HepG2 (cell line): ENCODE data around the gene VEGFA. TPM values are rescaled to one million over a fixed set of nuclear protein-coding genes. Genes with fewer than 3 reads are reported as not detected.

Source experiments
- ARHGAP35 ChIP-seq: sonication (generic); formaldehyde crosslinking; IDR thresholded peaks from 2 replicates; pipeline ENCODE4 v1.9.0; 2022; ENCODE audit warnings: mild to moderate bottlenecking, inconsistent platforms, moderate library complexity, missing genetic modification reagents, borderline replicate concordance
- CEBPB ChIP-seq: IDR thresholded peaks from 2 replicates; pipeline ENCODE4 v1.6.1; 2011; ENCODE audit warnings: low read depth, low read length, improper control_type of control experiment, borderline replicate concordance
- E2F5 ChIP-seq: sonication (generic); formaldehyde crosslinking; conservative IDR thresholded peaks from 2 replicates; pipeline ENCODE4 v1.4.0; 2020; ENCODE audit warnings: missing genetic modification reagents
- KDM5B ChIP-seq: sonication (generic); formaldehyde crosslinking; IDR thresholded peaks from 2 replicates; pipeline ENCODE4 v1.4.0; 2020; ENCODE audit warnings: missing genetic modification reagents, mild to moderate bottlenecking, borderline replicate concordance
- LCORL ChIP-seq, 2 experiments: fragments of 450-650 bp in 1 of 2; sonication (generic) in 1 of 2; formaldehyde crosslinking in 1 of 2; IDR thresholded peaks; 2 replicates each; pipeline versions ENCODE4 v1.5.0 to v1.6.1; 2017 to 2020; ENCODE audit warnings: antibody characterized with exemption in 1 of 2, missing genetic modification reagents in 1 of 2
- MEIS1 ChIP-seq: sonication (generic); formaldehyde crosslinking; IDR thresholded peaks from 2 replicates; pipeline ENCODE4 v1.9.0; 2021; ENCODE audit warnings: mild to moderate bottlenecking, missing genetic modification reagents, moderate library complexity, borderline replicate concordance
- RBFOX2 ChIP-seq: fragments of 200-400 bp; formaldehyde crosslinking; IDR thresholded peaks from 2 replicates; pipeline ENCODE4 v1.6.1; 2017; ENCODE audit warnings: low read depth, mild to moderate bottlenecking, low read length
- RFX5 ChIP-seq: IDR thresholded peaks from 2 replicates; pipeline ENCODE4 v1.6.1; 2011; ENCODE audit warnings: low read depth, low read length, improper control_type of control experiment
- RORA ChIP-seq: sonication (generic); formaldehyde crosslinking; IDR thresholded peaks from 2 replicates; pipeline ENCODE4 v1.5.0; 2020; ENCODE audit warnings: mild to moderate bottlenecking, missing genetic modification reagents, moderate library complexity
- SRSF1 ChIP-seq: fragments of 200-400 bp; formaldehyde crosslinking; optimal IDR thresholded peaks from 2 replicates; pipeline ENCODE3; 2017; ENCODE audit warnings: mild to moderate bottlenecking, low read depth, low read length, moderate library complexity
- THAP11 ChIP-seq: IDR thresholded peaks from 2 replicates; pipeline ENCODE4 v1.6.1; 2016; ENCODE audit warnings: missing biosample characterization, missing genetic modification reagents
- U2AF1 ChIP-seq: fragments of 200-400 bp; formaldehyde crosslinking; optimal IDR thresholded peaks from 2 replicates; pipeline ENCODE3; 2017; ENCODE audit warnings: mild to moderate bottlenecking, low read depth, low read length
- WIZ ChIP-seq: sonication (generic); formaldehyde crosslinking; IDR thresholded peaks from 2 replicates; pipeline ENCODE4 v1.5.1; 2020; ENCODE audit warnings: mild to moderate bottlenecking, missing genetic modification reagents
- ZBTB38 ChIP-seq: sonication (generic); formaldehyde crosslinking; IDR thresholded peaks from 2 replicates; pipeline ENCODE4 v1.5.1; 2020; ENCODE audit warnings: mild to moderate bottlenecking, missing genetic modification reagents
- ZIK1 ChIP-seq: sonication (generic); formaldehyde crosslinking; IDR thresholded peaks from 2 replicates; pipeline ENCODE4 v1.5.0; 2020; ENCODE audit warnings: mild to moderate bottlenecking, low read depth, missing genetic modification reagents, borderline replicate concordance
- ZNF17 ChIP-seq: sonication (generic); formaldehyde crosslinking; IDR thresholded peaks from 2 replicates; pipeline ENCODE4 v1.5.0; 2020; ENCODE audit warnings: mild to moderate bottlenecking, missing genetic modification reagents
- ZNF230 ChIP-seq: sonication (generic); formaldehyde crosslinking; IDR thresholded peaks from 2 replicates; pipeline ENCODE4 v1.4.0; 2020; ENCODE audit warnings: mild to moderate bottlenecking, missing genetic modification reagents
- ZNF44 ChIP-seq: sonication (generic); formaldehyde crosslinking; IDR thresholded peaks from 2 replicates; pipeline ENCODE4 v1.5.1; 2020; ENCODE audit warnings: mild to moderate bottlenecking, missing genetic modification reagents
- ZNF501 ChIP-seq: sonication (generic); formaldehyde crosslinking; IDR thresholded peaks from 2 replicates; pipeline ENCODE4 v1.5.1; 2020; ENCODE audit warnings: mild to moderate bottlenecking, moderate library complexity, missing genetic modification reagents
- ZNF598 ChIP-seq: sonication (generic); formaldehyde crosslinking; IDR thresholded peaks from 2 replicates; pipeline ENCODE4 v1.5.1; 2020; ENCODE audit warnings: mild to moderate bottlenecking, missing genetic modification reagents, borderline replicate concordance
- ZNF841 ChIP-seq: sonication (generic); formaldehyde crosslinking; IDR thresholded peaks from 2 replicates; pipeline ENCODE4 v1.8.1; 2023; ENCODE audit warnings: missing genetic modification reagents, borderline replicate concordance
- polyA plus RNA-seq, 8 experiments: library from polyadenylated mRNA; depleted of rRNA in 3 of 8; stranded (reverse) in 7 of 8; unstranded in 1 of 8; fragments of >200 nt; fragmentation: Illumina TruSeq in 4 of 8; extraction: Trizol in 4 of 8; gene quantifications; 2 replicates each; pipeline versions ENCODE4 v1.2.1 to v1.2.3, GENCODE V29; 2011 to 2016; ENCODE audit warnings: low read depth in 4 of 8, missing spikeins in 1 of 8, mixed read lengths in 1 of 8; ENCODE audit not compliant: insufficient read depth in 1 of 8
- total RNA-seq, 5 experiments: library from RNA; depleted of rRNA; stranded (reverse); fragments of >200 nt; fragmentation: Illumina TruSeq; extraction: Trizol; gene quantifications; 2 replicates each; pipeline ENCODE4 v1.2.3, GENCODE V29; 2016; ENCODE audit warnings: low read depth in 1 of 5
- TF ChIP-seq, protein P1 (sequence below): sonication (generic); formaldehyde crosslinking; IDR thresholded peaks from 2 replicates; pipeline ENCODE4 v1.4.0; 2020; ENCODE audit warnings: missing genetic modification reagents

VEGFA gene
- total and polyA plus RNA-seq, 2 of the 13 experiments (the other 11 are each of a cell fraction or from before 2014, with no cell fraction given): 68.1 to 629 TPM

DNA sequence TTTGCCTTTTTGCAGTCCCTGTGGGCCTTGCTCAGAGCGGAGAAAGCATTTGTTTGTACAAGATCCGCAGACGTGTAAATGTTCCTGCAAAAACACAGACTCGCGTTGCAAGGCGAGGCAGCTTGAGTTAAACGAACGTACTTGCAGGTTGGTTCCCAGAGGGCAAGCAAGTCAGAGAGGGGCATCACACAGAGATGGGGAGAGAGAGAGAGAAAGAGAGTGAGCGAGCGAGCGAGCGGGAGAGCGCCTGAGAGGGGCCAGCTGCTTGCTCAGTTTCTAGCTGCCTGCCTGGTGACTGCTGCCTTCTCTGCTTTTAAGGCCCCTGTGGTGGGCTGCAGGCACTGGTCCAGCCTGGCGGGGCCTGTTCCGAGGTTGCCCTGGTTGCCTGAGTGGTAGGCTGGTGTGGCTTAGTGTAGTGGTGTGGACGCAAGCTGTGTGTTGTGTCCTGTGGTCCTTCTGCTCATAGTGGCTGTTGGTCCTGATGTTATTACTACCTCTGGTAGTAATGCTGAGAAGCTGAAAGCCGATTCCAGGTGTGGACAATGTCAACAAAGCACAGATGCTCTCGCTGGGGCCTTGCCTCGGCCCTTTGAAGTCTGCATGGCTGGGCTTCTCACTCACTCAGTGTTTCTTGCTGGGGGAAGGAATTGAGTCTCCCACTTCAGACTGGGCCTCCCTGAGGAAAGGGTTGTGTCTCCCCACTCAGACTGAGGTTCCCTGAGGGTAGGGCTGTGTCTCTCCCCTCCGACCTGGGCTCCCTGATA is 12.1 kb downstream of the VEGFA start (continued):
- TF ChIP-seq E2F5 (CRISPR knock-in tag) (no peak), CEBPB (no peak), U2AF1 (peak; percentile 23), ZNF44 (CRISPR knock-in tag) (no peak), THAP11 (no peak), RBFOX2 (no peak), ZBTB38 (CRISPR knock-in tag) (0 out of 2 replicates have a peak, but pooled peaks have one; percentile 17), KDM5B (CRISPR knock-in tag) (no peak), ZNF501 (0 out of 2 replicates have a peak, but pooled peaks have one; percentile 19), RFX5 (no peak), RORA (no peak), MEIS1 (CRISPR knock-in tag) (no peak), LCORL (IDR thresholded peaks at IDR 0.05) (no peak), LCORL (CRISPR knock-in tag; IDR thresholded peaks at IDR 0.05) (no peak), ZNF230 (CRISPR knock-in tag) (no peak), ZIK1 (no peak), ZNF841 (no peak), ZNF598 (CRISPR knock-in tag) (no peak), ARHGAP35 (no peak), ZNF17 (CRISPR knock-in tag) (no peak), SRSF1 (peak; percentile 52), WIZ (CRISPR knock-in tag) (no peak)
- TF ChIP-seq, protein P1, sequence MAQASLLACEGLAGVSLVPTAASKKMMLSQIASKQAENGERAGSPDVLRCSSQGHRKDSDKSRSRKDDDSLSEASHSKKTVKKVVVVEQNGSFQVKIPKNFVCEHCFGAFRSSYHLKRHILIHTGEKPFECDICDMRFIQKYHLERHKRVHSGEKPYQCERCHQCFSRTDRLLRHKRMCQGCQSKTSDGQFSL (CRISPR knock-in tag): no peak
